Ectodermal cell (in vitro differentiated cells): ENCODE data around the gene TNFRSF4.

Experiments
- H3K27ac ChIP-seq: 2 replicates; pipeline ENCODE4 v1.7.0; 2013; ENCODE audit warnings: mild to moderate bottlenecking, low read depth, low read length; ENCODE audit not compliant: insufficient read depth, poor library complexity, severe bottlenecking
- H3K27me3 ChIP-seq: 2 replicates; pipeline ENCODE4 v1.7.0; 2013; ENCODE audit warnings: mild to moderate bottlenecking, low read length; ENCODE audit not compliant: insufficient read depth, control insufficient read depth, poor library complexity, severe bottlenecking
- H3K36me3 ChIP-seq: one replicate; pipeline ENCODE4 v1.7.0; 2013; ENCODE audit warnings: low read length; ENCODE audit not compliant: control insufficient read depth, insufficient read depth
- H3K4me1 ChIP-seq: one replicate; pipeline ENCODE4 v1.7.0; 2013; ENCODE audit warnings: low read length; ENCODE audit not compliant: control insufficient read depth, insufficient read depth
- H3K4me3 ChIP-seq: 2 replicates; pipeline ENCODE4 v1.7.0; 2013; ENCODE audit warnings: low read depth, low read length, control low read depth; ENCODE audit not compliant: insufficient read depth
- H3K9me3 ChIP-seq: 2 replicates; pipeline ENCODE4 v1.7.0; 2013; ENCODE audit warnings: mild to moderate bottlenecking, low read length, moderate library complexity; ENCODE audit not compliant: control insufficient read depth
- WGBS, 2 experiments: methylation state at CpG; one replicate each; pipeline ENCODE4 v1.1.7; 2013; ENCODE audit warnings: missing lambda C conversion rate in 2 of 2; 5-methylcytosine and 5-hydroxymethylcytosine counted together

The TNFRSF4 gene

DNA sequence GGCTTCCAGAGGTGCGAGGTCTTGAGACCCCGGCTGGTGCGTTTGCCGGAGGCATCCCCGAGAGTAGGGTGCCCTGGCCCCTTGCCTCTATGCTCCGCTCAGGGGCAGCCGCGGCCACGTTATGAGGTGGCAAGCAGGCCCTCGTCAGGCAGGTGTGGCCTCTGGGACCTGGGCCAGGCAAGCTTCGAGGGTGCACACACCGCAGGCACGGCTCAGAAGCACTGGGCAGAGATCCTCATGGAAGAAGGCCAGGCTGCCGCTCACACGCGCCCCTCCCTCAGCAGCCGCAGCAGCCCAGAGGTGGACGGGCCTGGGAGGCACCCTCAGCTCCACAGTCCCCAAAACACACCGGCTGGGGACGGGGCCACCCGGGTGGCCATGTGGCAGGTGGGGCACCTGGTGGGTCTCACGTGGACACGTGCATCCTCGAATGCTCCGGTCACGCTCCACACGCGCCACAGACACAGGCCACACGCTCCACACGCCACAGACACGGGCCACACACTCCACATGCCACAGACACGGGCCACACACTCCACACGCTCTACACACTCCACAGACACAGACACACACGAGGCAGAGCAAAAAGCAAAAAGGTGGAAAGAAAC is 11.4 kb upstream of the TNFRSF4 start:
- peaks cover 8% of the 10 kb centered on the region for H3K36me3 ChIP-seq

DNA sequence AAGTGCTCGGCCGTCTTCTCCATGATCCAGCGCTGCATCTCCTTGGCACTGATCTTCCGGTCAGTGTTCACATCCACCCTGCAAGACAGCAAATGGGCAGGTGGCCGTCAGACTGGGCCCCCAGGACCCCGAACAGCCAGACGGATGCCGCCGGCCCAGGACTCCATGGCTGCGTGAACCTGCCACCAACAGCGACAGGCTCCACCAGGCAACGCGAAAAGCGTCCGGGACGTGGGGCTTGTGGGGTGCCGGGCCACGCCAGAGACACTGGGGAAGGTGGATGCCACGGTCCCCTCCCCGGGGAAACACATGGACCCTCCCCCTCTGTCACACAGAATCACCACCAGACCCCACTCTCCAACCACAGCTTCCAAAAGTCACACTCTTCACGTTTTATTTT is 9.9 kb upstream of the TNFRSF4 start:
- WGBS, 2 experiments, result 96 to 97% methylated on average over 21 of the region's 21 CpGs
- Histone ChIP-seq H3K4me3 (no peak overlapping the region), H3K27ac (no peak overlapping the region), H3K9me3 (no peaks in the 10 kb centered on the region), H3K36me3 (peaks cover 8% of the 10 kb centered on the region), H3K27me3 (no peaks in the 10 kb centered on the region), H3K4me1 (no peaks in the 10 kb centered on the region)

More for the DNA sequence above, 11.4 kb upstream of the TNFRSF4 start:
- H3K27ac ChIP-seq, result no peak overlapping the region
- no peaks in the 10 kb centered on the region for H3K9me3 ChIP-seq
- H3K27me3 ChIP-seq, result no peaks in the 10 kb centered on the region
- WGBS, 2 experiments, result 95 to 96% methylated on average over 34 of the region's 34 CpGs
- no peaks in the 10 kb centered on the region for H3K4me1 ChIP-seq
- no peak overlapping the region for H3K4me3 ChIP-seq

DNA sequence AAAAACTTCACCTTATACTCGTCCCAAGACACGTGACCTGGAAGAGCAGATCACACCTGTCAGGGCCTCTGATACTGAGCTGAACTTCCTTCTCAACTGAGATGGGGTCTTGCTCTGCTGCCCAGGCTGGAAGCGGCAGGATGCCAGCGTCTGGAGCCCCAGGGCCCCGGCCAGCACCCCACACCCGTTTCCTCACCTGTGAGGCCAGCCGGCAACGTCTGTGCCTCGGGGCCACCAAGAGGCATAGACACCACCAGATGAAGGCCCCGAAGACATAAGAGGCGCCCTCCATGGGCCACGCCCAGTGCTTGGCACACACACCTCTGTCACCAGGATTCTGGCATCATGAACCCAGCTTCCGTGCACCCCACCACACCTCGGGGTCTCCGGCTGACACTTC is 9.4 kb upstream of the TNFRSF4 start:
- Histone ChIP-seq H3K4me3 (no peak overlapping the region), H3K9me3 (no peaks in the 10 kb centered on the region), H3K36me3 (peaks cover 12% of the 10 kb centered on the region), H3K27ac (no peak overlapping the region), H3K27me3 (no peaks in the 10 kb centered on the region), H3K4me1 (no peaks in the 10 kb centered on the region)
- WGBS, 2 experiments, result 96 to 97% methylated on average over 15 of the region's 15 CpGs

DNA sequence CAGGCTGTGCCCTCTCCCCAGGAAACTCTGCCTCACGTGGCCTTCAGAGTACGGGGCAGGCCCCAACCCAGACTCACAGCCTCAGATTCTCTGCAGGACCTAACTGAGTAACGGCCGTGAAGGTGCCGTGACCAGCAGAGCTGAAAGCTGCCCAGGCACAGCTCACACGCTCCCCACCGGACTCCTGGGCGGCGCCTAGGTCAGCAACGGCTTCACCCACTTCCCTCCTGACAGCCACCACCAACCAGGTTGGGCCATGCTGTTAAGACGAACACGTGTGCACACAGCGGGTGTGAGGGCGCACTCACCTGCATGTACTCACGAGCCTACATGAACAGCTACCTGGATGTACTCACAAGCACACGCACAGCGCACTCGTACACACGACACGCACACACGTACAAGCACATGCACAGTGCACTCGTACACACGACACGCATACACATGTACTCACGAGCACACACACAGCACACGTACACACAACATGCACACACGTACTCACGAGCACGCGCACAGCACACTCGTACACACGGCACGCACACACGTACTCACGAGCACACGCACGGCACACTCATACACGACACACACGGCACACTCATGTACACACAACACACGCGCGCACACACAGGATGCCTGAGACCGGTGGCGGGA is 8.7 kb upstream of the TNFRSF4 start:
- 95 to 96% methylated on average over 44 of the region's 44 CpGs for WGBS, 2 experiments
- Histone ChIP-seq H3K4me1 (no peaks in the 10 kb centered on the region), H3K4me3 (no peak overlapping the region), H3K27ac (no peak overlapping the region), H3K36me3 (peaks cover 17% of the 10 kb centered on the region), H3K27me3 (no peaks in the 10 kb centered on the region), H3K9me3 (no peaks in the 10 kb centered on the region)

DNA sequence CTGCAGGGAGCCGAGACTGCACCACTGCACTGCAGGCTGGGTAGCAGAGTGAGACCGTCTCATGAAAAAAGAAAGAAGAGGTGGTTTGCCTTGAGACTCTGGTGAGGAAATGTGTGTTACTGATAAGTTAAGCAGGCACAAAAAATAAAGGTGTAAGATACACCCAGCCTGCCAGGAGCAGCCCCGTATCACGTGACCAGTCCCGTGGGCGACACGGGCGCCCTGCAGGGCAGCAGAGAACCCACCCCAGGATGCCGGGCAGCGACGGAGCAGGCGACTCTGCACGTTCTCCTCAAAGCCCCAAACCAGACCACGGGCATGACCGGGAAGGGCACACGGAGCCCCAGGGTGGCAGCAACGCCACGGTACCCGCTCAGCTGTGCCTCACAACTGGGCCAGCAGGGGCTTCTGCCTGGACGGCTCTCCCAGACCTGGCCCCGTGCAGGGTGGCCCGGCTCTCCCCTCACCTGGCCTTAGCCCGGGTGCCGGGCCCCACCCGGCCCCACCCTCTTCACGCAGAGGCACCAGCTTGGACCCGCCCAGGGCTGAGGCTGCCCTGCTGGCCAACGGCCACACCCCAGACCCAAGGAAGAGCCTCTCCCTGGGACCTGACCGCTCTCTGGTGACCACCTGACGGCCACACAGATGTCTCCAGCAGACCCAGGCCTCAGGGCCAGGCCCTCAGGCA is 8.1 kb upstream of the TNFRSF4 start:
- 96% methylated on average over 30 of the region's 30 CpGs for WGBS, 2 experiments

DNA sequence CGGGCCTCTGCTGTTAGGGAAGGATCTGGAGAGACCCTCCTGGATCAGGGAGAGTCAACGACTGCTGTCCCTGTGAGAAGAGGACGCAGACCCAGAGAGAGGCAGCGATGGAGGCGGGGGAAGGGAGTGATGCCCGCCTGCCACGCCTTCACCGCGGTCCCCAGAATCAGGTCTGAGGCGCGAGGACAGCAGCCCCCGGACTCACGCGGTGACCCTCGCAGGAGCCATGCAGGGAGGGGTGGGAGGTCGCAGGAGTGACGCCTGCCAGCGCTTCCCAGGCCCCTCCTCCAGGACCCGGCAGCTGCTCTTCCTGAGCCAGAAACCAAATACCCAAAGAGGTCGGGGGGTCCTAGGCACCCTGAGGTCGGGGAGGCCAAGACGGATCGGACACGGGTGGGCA is 6.2 kb upstream of the TNFRSF4 start:
- Histone ChIP-seq H3K9me3 (no peaks in the 10 kb centered on the region), H3K27ac (no peak overlapping the region), H3K36me3 (peaks cover 20% of the 10 kb centered on the region), H3K27me3 (no peaks in the 10 kb centered on the region), H3K4me1 (no peaks in the 10 kb centered on the region), H3K4me3 (no peak overlapping the region)
- WGBS, 2 experiments, result 91 to 92% methylated on average over 24 of the region's 24 CpGs

More for the DNA sequence above, 8.1 kb upstream of the TNFRSF4 start:
- Histone ChIP-seq H3K4me3 (no peak overlapping the region), H3K36me3 (peaks cover 18% of the 10 kb centered on the region), H3K27me3 (no peaks in the 10 kb centered on the region), H3K9me3 (no peaks in the 10 kb centered on the region), H3K4me1 (no peaks in the 10 kb centered on the region), H3K27ac (no peak overlapping the region)

DNA sequence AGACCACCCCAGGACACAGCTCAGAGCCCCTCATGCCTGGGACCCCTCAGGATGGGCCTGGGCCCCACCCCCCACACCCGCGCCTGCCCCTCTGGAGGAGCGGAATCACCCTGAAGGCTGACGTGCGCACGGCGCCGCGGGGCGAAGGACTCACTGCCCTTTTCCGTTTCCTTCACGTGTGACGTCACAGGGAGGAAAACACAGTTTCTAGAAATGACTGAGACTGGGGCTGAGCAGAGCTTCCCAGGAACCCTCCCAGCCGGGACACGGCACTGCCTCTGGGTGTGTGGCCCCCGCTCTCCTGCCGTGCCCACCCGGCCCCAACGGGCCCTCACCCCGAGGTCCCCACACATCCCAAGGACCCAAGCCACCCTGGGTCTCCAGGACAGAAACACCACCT is 5.4 kb upstream of the TNFRSF4 start:
- Histone ChIP-seq H3K27me3 (no peaks in the 10 kb centered on the region), H3K9me3 (no peaks in the 10 kb centered on the region), H3K4me3 (no peak overlapping the region), H3K36me3 (peaks cover 20% of the 10 kb centered on the region), H3K27ac (no peak overlapping the region), H3K4me1 (no peaks in the 10 kb centered on the region)
- WGBS, 2 experiments, result 96% methylated on average over 20 of the region's 20 CpGs

DNA sequence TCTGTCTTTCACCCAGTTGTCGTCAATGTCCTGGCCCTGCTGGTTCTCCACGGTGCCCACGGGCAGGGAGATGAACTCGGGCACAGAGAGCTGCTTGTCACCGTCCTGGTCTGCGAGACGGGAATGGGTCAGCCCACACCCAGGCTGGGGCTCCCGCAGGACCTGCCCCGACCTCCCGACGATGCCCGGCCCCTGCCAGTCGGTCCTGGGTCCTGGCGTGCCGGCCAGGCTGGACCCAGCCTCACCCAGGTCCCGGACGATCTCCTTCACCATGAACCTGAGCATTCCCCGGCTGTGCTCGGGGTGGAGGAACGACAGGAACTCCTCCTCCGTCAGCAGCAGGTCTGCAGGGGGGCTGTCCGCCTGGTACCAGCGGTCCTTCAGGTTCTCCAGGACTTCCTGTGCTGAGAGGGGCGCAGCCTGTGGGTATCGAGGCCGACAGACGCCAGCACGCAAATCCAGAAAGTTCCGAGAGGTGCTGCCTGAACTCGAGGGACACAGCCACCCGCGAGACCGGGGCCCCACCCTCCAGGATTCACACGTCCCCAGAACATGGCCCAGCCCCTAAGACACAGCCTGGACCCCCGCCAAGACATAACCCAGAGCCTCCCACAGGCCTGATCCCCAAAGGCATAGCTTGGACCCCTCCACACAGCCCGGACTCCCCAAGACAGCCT is 4.7 kb upstream of the TNFRSF4 start:
- Histone ChIP-seq H3K4me3 (no peak overlapping the region), H3K36me3 (peaks cover 20% of the 10 kb centered on the region), H3K9me3 (no peaks in the 10 kb centered on the region), H3K27me3 (no peaks in the 10 kb centered on the region), H3K27ac (no peak overlapping the region), H3K4me1 (no peaks in the 10 kb centered on the region)
- 94 to 96% methylated on average over 36 of the region's 36 CpGs for whole genome bisulfite sequencing, 2 experiments

DNA sequence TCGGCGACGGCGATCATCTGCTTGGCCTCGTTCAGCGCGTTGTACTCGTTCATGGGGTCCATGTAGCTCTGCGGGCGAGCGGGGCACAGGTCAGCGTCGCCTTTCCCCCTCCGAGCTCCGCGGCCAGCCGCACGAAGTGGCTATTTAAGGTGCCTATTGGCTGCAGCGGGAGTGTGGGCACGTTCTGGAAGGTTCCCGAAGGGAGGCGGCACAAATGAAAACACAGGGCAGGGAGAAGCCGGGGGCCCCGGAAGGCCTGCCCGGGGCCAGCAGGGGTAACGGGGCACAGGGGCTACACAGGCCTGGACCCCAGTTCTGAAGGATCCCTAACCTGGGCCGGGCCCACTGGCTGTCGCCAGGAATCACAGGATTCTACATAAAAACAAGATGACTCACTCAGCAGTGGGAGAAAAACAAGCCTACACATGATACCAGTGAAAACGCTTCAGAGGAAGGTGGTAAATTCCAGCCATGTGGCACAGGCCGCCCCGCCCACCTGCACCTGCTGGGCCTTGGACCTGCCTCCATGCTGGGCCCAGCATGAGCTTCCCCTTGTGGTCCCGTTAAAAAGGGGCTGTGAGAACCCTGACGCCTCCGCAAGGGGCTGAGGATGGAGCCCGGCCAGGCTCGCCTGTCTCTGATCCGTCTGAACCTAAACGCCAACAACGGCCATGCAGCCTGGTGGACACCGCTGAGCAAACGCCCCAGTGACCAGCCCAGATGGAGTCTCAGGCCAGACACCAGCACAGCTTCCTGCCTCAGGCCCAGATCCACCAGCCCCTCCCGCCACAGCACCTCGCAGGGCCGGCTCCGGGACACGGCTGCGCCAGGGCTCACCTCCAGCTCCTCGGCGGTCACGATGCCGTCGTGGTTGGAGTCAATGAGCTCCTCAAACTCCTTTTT is 3.9 kb upstream of the TNFRSF4 start:
- H3K27me3 ChIP-seq, result no peaks in the 10 kb centered on the region
- 93 to 94% methylated on average over 52 of the region's 52 CpGs for WGBS, 2 experiments
- peaks cover 15% of the 10 kb centered on the region for H3K36me3 ChIP-seq
- H3K27ac ChIP-seq, result no peak overlapping the region
- no peaks in the 10 kb centered on the region for H3K4me1 ChIP-seq
- no peak overlapping the region for H3K4me3 ChIP-seq
- no peaks in the 10 kb centered on the region for H3K9me3 ChIP-seq
